ENCODE results near the gene MCF2L2.

GRCh38 chr3:183247011-183247589, 181.3 kb downstream of the MCF2L2 start:
- TF ChIP-seq POLR2A (IDR thresholded peaks at IDR 0.05; ENCODE audit: low read depth, low read length) (no peak), POLR2AphosphoS5 (IDR thresholded peaks at IDR 0.05; ENCODE audit: low read depth, low read length) (no peak), TAF1 (IDR thresholded peaks at IDR 0.05; ENCODE audit: low read depth, low read length) (no peak), SPI1 (IDR thresholded peaks at IDR 0.05; ENCODE audit: low read depth, low read length) (no peak)

Data from GM12891 (cell line).